WI38 (cell line): ENCODE data around the gene DCDC2C.

Experiments used
- H3K4me3 ChIP-seq: 2 replicates; pipeline ENCODE4 v1.5.1; 2011; ENCODE audit warnings: low read depth, mild to moderate bottlenecking, control low read depth, low read length
- CTCF ChIP-seq: IDR thresholded peaks from 2 replicates; pipeline ENCODE4 v1.5.1; 2012; ENCODE audit warnings: low read depth, mild to moderate bottlenecking, control low read depth, low read length

Gene DCDC2C

GRCh38 chr2:3729055-3729448 is 25.7 kb downstream of the DCDC2C start:
- TF ChIP-seq CTCF = no peak
- no peak overlapping the region for H3K4me3 ChIP-seq

GRCh38 chr2:3729786-3730185 is 26.4 kb downstream of the DCDC2C start:
- no peak for TF ChIP-seq CTCF

GRCh38 chr2:3730646-3731045 is 27.3 kb downstream of the DCDC2C start:
- TF ChIP-seq CTCF = no peak
- no peak overlapping the region for H3K4me3 ChIP-seq

More at GRCh38 chr2:3729786-3730185, 26.4 kb downstream of the DCDC2C start:
- H3K4me3 ChIP-seq = no peak overlapping the region

- no peak for TF ChIP-seq CTCF
- H3K4me3 ChIP-seq = no peak overlapping the region
Observed at GRCh38 chr2:3731829-3732228, 28.5 kb downstream of the DCDC2C start.

GRCh38 chr2:3736112-3736511 is 32.7 kb downstream of the DCDC2C start:
- H3K4me3 ChIP-seq = no peak overlapping the region
- no peak for TF ChIP-seq CTCF

GRCh38 chr2:3737128-3737527 is 33.8 kb downstream of the DCDC2C start:
- no peak overlapping the region for H3K4me3 ChIP-seq
- TF ChIP-seq CTCF = no peak

- H3K4me3 ChIP-seq = no peak overlapping the region
- TF ChIP-seq CTCF = no peak
Observed at GRCh38 chr2:3738454-3738853, 35.1 kb downstream of the DCDC2C start.

- no peak for TF ChIP-seq CTCF
- H3K4me3 ChIP-seq = no peak overlapping the region
Observed at GRCh38 chr2:3739313-3739712, 35.9 kb downstream of the DCDC2C start.
